ENCODE results near the gene PTGES3. TPM values are rescaled to one million over a fixed set of nuclear protein-coding genes. Genes with fewer than 3 reads are reported as not detected.
A peak's percentile ranks its signal among the peaks of the same experiment; 100 is the strongest.
"Not testable (repeated sequence)": the region's sequence is repeated elsewhere in the genome, so short reads cannot be mapped to it uniquely, and the experiment has no call there.

PTGES3 gene
- 157 TPM for total RNA-seq

- peak; percentile 98 for DNase-seq (ENCODE audit: low spot score)
- ATAC-seq, result peak; percentile 97
- intact Hi-C loops (cut with DNase I), result no loop called here
Observed at GRCh38 chr12:56688129-56688845, at the start of gene PTGES3. PTGES3 (minus strand) TSS chr12:56688284; CDS start chr12:56687999, 285 bp downstream.

GRCh38 chr12:56728139-56728861 is 40.2 kb upstream of the PTGES3 start:
- DNase-seq (ENCODE audit: low spot score) (no peak), ATAC-seq (no peak)
- intact Hi-C loops (cut with DNase I), result no loop called here

GRCh38 chr12:56726196-56726675 is 38.2 kb upstream of the PTGES3 start:
- ATAC-seq; DNase-seq (ENCODE audit: low spot score); intact Hi-C loops (cut with DNase I): not testable (repeated sequence)

GRCh38 chr12:56725723-56726102 is 37.6 kb upstream of the PTGES3 start:
- intact Hi-C loops (cut with DNase I), result no loop called here
- ATAC-seq (no peak), DNase-seq (ENCODE audit: low spot score) (no peak)

GRCh38 chr12:56724972-56725722 is 37.1 kb upstream of the PTGES3 start, which contains the start of gene NACA:
NACA (minus strand) TSS chr12:56725299; CDS start chr12:56724521, 778 bp downstream.
- ATAC-seq, result peak; percentile 98
- DNase-seq (ENCODE audit: low spot score), result peak; percentile 98

GRCh38 chr12:56724701-56724971 is 36.6 kb upstream of the PTGES3 start:
- ATAC-seq (peak; percentile 20), DNase-seq (ENCODE audit: low spot score) (no peak)
- intact Hi-C loops (cut with DNase I), result no loop called here

More at GRCh38 chr12:56724972-56725722, 37.1 kb upstream of the PTGES3 start, which contains the start of gene NACA:
- intact Hi-C loops (cut with DNase I), result no loop called here

- intact Hi-C loops (cut with DNase I), result no loop called here
- ATAC-seq (peak; percentile 54), DNase-seq (ENCODE audit: low spot score) (no peak)
Observed at GRCh38 chr12:56723889-56724700, 36.0 kb upstream of the PTGES3 start.

- intact Hi-C loops (cut with DNase I), result no loop called here
- DNase-seq (ENCODE audit: low spot score) (no peak), ATAC-seq (no peak)
Observed at GRCh38 chr12:56723352-56723751, 35.3 kb upstream of the PTGES3 start.

GRCh38 chr12:56722832-56723231 is 34.7 kb upstream of the PTGES3 start:
- DNase-seq (ENCODE audit: low spot score) (no peak), ATAC-seq (no peak)
- intact Hi-C loops (cut with DNase I), result no loop called here

GRCh38 chr12:56721721-56722120 is 33.6 kb upstream of the PTGES3 start:
- no peak for ATAC-seq
- intact Hi-C loops (cut with DNase I), result no loop called here

GRCh38 chr12:56721216-56721615 is 33.1 kb upstream of the PTGES3 start:
- intact Hi-C loops (cut with DNase I), result no loop called here
- DNase-seq (ENCODE audit: low spot score) (no peak), ATAC-seq (no peak)

More at GRCh38 chr12:56721721-56722120, 33.6 kb upstream of the PTGES3 start:
- no peak for DNase-seq (ENCODE audit: low spot score)

GRCh38 chr12:56720731-56721151 is 32.7 kb upstream of the PTGES3 start:
- ATAC-seq, result no peak
- DNase-seq (ENCODE audit: low spot score), result no peak
- intact Hi-C loops (cut with DNase I), result no loop called here

- DNase-seq (ENCODE audit: low spot score) (no peak), ATAC-seq (no peak)
- intact Hi-C loops (cut with DNase I), result no loop called here
Observed at GRCh38 chr12:56719056-56719455, 31.0 kb upstream of the PTGES3 start.

- intact Hi-C loops (cut with DNase I), result no loop called here
- no peak for ATAC-seq
- DNase-seq (ENCODE audit: low spot score), result no peak
Observed at GRCh38 chr12:56718636-56719035, 30.6 kb upstream of the PTGES3 start.

- DNase-seq (ENCODE audit: low spot score), result no peak
- intact Hi-C loops (cut with DNase I), result no loop called here
- no peak for ATAC-seq
Observed at GRCh38 chr12:56718149-56718548, 30.1 kb upstream of the PTGES3 start.

GRCh38 chr12:56716933-56717880 is 29.1 kb upstream of the PTGES3 start:
- ATAC-seq, result no peak
- no peak for DNase-seq (ENCODE audit: low spot score)
- intact Hi-C loops (cut with DNase I), result no loop called here

GRCh38 chr12:56716458-56716857 is 28.4 kb upstream of the PTGES3 start:
- DNase-seq (ENCODE audit: low spot score), result no peak
- intact Hi-C loops (cut with DNase I), result no loop called here
- ATAC-seq, result no peak

GRCh38 chr12:56715798-56716197 is 27.7 kb upstream of the PTGES3 start:
- DNase-seq (ENCODE audit: low spot score) (no peak), ATAC-seq (no peak)
- intact Hi-C loops (cut with DNase I), result no loop called here
